ENCODE results near the gene STK25. TPM values are rescaled to one million over a fixed set of nuclear protein-coding genes. Genes with fewer than 3 reads are reported as not detected.

Gene STK25
- polyA plus RNA-seq, 1 experiment: 216 TPM

- DNase-seq (ENCODE audit: low read depth, low spot score): no peak
- CTCF ChIA-PET: no interaction called here
- no peaks in the 10 kb centered on the region; the same call in 1 of the 2 replicates for H3K9me3 ChIP-seq (ENCODE audit: control insufficient read depth, insufficient read depth, low read length)
- POLR2A ChIA-PET: interaction anchor here (0.9 kb wide), 1 partner anchor 9 kb away, joined by 3 read pairs; the partner anchor contains the start of gene STK25
- no peaks in the 10 kb centered on the region for H3K27me3 ChIP-seq (ENCODE audit: control insufficient read depth, insufficient read depth, low read length)
- no peak overlapping the region for H3K27ac ChIP-seq (ENCODE audit: low read depth, low read length)
- H3K4me3 ChIP-seq (ENCODE audit: low read depth, low read length): no peak overlapping the region
- TF ChIP-seq, protein P1, sequence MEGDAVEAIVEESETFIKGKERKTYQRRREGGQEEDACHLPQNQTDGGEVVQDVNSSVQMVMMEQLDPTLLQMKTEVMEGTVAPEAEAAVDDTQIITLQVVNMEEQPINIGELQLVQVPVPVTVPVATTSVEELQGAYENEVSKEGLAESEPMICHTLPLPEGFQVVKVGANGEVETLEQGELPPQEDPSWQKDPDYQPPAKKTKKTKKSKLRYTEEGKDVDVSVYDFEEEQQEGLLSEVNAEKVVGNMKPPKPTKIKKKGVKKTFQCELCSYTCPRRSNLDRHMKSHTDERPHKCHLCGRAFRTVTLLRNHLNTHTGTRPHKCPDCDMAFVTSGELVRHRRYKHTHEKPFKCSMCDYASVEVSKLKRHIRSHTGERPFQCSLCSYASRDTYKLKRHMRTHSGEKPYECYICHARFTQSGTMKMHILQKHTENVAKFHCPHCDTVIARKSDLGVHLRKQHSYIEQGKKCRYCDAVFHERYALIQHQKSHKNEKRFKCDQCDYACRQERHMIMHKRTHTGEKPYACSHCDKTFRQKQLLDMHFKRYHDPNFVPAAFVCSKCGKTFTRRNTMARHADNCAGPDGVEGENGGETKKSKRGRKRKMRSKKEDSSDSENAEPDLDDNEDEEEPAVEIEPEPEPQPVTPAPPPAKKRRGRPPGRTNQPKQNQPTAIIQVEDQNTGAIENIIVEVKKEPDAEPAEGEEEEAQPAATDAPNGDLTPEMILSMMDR (IDR thresholded peaks at IDR 0.05; ENCODE audit: low read depth, low read length): no peak
Measured at GRCh38 chr2:241499146-241499965, 9.0 kb downstream of the STK25 start.

- ChIA-PET CTCF (no interaction called here), POLR2A (interaction anchor here (0.9 kb wide), 1 partner anchor 10 kb away, joined by 3 read pairs; the partner anchor contains the start of gene STK25)
- H3K4me3 ChIP-seq (ENCODE audit: low read depth, low read length): no peak overlapping the region
- TF ChIP-seq, protein P1 (IDR thresholded peaks at IDR 0.05; ENCODE audit: low read depth, low read length): no peak
- H3K27me3 ChIP-seq (ENCODE audit: control insufficient read depth, insufficient read depth, low read length): no peaks in the 10 kb centered on the region
- DNase-seq (ENCODE audit: low read depth, low spot score): no peak
- no peak overlapping the region for H3K27ac ChIP-seq (ENCODE audit: low read depth, low read length)
- no peaks in the 10 kb centered on the region; the same call in 1 of the 2 replicates for H3K9me3 ChIP-seq (ENCODE audit: control insufficient read depth, insufficient read depth, low read length)
Measured at GRCh38 chr2:241498115-241499070, 10.0 kb downstream of the STK25 start.

- no peaks in the 10 kb centered on the region for H3K27me3 ChIP-seq (ENCODE audit: control insufficient read depth, insufficient read depth, low read length)
- no peak overlapping the region for H3K4me3 ChIP-seq (ENCODE audit: low read depth, low read length)
- H3K27ac ChIP-seq (ENCODE audit: low read depth, low read length): no peak overlapping the region
- H3K9me3 ChIP-seq (ENCODE audit: control insufficient read depth, insufficient read depth, low read length): no peaks in the 10 kb centered on the region; the same call in 1 of the 2 replicates
- no peak for DNase-seq (ENCODE audit: low read depth, low spot score)
- TF ChIP-seq, protein P1 (IDR thresholded peaks at IDR 0.05; ENCODE audit: low read depth, low read length): no peak
- POLR2A ChIA-PET: no interaction called here
- CTCF ChIA-PET: no interaction called here
Measured at GRCh38 chr2:241496904-241497877, 11.2 kb downstream of the STK25 start.

DNA sequence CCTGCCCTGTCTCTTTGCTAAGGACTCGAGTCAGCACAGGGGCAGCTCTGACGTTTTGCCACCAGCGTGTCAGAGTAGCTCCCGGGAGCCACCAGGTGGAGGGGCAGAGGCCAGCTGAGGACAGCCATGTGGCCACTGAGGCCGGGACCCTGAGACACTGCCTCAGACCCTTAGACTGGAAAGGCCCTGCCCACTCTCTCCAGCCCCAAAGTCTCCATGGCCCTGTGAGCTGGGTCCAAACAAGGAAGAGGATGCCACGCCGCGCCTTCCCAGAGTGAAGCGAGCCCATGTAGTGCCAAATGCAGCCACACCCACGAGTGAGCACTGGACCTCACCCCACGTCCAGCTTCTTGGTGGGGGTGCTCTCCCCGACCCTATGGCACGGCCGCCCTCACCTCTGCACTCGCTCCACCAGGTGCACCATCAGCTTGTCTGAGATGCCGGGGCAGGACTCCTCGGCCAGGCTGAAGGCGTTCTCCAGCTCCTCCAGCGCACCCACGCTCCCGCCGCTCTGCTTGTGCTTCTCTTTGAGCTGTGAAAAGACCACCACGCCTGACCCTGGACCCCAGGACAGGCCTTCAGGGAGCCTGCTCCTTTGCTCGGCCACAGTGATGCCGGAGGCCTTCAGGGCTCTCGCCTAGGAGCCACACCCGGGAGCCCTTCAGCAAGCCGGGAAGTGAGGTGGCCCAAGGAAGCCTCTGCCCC is 12.2 kb downstream of the STK25 start:
- DNase-seq (ENCODE audit: low read depth, low spot score): no peak
- POLR2A ChIA-PET: no interaction called here
- CTCF ChIA-PET: no interaction called here
- Histone ChIP-seq H3K27ac (ENCODE audit: low read depth, low read length) (no peak overlapping the region), H3K9me3 (ENCODE audit: control insufficient read depth, insufficient read depth, low read length) (no peaks in the 10 kb centered on the region; the same call in 1 of the 2 replicates), H3K27me3 (ENCODE audit: control insufficient read depth, insufficient read depth, low read length) (no peaks in the 10 kb centered on the region), H3K4me3 (ENCODE audit: low read depth, low read length) (no peak overlapping the region)
- TF ChIP-seq, protein P1 (IDR thresholded peaks at IDR 0.05; ENCODE audit: low read depth, low read length): no peak
